Measurements from ENCODE around the gene MYOCOS.
"Not testable (repeated sequence)": the region's sequence is repeated elsewhere in the genome, so short reads cannot be mapped to it uniquely, and the experiment has no call there.

MYOCOS gene, protein sequence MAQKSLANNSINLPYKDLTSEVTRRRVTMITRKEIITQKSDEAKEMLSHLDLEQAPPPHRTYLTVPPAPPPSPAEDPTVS

DNA sequence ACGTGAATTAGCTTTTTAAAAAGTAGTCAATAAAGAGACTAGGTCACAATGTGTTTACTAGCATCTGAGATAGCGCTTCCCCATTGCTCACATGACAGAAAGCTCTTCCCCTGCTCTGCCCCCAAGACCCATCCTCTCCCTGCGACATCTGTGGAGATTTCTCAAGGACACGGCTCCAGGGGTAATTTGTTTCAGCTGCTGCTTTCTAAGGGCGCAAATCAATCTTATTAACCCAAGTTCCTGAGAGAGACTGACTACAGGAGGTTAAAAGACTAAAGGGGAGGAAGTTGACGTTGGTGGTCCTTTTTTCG is at the start of gene MYOCOS:
Gene MYOCOS, plus strand, starts transcription at position 92 of the 311 bp plus-strand sequence. CDS start 1,641 bp downstream, outside the sequence.
- no peak for DNase-seq (ENCODE audit: low spot score)

DNA sequence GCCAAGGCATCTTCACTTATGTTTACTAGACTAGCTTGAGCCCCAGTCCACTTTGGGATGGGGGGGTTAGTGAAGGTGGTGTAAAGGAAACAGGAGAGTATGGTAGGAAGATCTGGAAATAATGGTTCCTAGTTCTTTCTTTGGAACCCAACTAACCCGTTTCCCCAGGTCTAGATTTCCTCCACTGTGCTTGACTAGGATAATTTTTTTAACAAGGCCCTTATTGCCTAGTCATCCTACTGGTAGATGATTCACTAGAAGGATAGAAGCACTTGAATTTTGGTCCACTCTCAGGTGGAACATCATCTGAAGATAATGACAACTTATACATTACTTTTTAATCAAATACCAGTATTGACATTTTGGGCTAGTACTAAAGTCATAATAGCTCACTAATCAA is 45.9 kb upstream of the MYOCOS start:
- DNase-seq (ENCODE audit: low spot score) = no peak

DNA sequence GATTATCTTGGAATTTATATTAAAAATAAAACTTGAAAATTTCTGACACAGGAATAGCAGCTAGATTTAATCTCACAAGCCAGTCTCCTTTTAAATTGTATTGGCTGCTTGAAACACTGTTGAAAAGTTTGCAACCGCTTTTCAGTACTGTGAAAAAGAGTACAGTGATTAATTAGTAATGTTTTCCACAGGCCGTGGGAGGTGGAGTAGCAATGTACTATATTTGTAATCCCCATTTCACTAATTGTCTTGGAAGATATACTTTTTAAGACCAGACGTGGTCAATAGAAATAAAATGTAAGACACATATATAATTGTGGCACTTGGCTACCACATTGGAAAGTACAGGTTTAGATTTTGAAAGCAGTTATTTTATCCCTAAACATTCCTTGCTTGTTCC is 40.8 kb upstream of the MYOCOS start:
- no peak for DNase-seq (ENCODE audit: low spot score)

DNA sequence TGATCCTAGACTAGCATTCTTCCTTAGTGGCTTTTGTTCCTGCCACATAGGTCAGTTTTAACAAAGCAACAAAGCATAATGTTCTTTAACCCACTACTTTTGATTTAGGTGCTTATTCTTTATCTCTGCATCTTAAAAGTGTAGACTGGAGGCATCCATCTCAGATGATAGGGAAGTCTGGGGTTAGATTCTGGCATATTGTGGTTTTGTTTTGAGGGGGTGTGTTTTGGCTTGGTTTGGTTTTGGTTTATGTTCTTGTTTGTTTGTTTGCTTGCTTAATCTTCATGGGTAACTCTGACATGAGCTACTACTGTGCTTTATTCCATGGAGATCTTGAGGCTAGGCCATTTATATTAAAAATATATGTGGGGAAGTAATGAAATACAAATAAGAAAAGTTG is 40.3 kb upstream of the MYOCOS start:
- DNase-seq (ENCODE audit: low spot score) = no peak

DNA sequence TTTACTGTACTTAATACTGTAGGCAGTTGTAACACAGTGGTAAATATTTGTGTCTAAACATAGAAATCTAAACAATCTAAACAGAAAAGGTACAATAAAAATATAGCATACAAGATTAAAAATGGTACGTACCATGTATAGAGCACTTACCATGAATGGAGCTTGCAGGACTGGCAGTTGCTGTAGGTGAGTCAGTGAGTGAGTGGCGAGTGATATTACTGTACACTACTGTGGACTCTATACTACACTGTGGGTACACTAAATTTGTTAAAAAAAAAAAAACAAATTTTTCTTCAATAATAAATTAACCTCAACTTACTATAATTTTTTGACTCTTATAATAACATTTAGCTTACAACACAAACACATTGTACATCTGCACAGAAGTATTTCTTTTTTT is 39.5 kb upstream of the MYOCOS start:
- no peak for DNase-seq (ENCODE audit: low spot score)

DNA sequence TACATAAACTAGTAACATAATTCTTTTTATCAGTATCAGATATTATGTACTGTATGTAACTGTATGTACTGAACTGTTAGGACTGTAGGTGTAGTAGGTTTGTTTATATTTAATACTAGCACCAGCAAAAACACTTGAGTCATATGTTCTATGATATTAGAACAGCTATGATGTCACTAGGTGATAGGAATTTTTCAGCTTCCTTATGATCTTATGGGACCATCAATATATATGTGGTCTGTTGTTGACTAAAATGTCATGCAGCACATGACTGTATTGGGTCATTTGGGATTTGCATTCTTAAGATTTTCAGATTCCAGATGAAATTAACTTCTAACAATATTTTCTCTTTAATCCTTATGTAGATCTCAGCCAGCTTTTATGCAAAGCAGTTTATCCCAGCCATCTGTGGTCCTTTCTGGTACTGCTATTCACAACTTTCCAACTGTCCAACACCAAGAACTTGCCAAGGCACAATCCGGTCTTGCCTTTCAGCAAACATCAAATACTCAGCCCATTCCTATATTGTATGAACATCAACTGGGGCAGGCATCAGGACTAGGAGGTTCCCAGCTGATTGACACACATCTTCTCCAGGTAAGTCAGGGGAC is 38.3 kb upstream of the MYOCOS start:
- DNase-seq (ENCODE audit: low spot score) = no peak

DNA sequence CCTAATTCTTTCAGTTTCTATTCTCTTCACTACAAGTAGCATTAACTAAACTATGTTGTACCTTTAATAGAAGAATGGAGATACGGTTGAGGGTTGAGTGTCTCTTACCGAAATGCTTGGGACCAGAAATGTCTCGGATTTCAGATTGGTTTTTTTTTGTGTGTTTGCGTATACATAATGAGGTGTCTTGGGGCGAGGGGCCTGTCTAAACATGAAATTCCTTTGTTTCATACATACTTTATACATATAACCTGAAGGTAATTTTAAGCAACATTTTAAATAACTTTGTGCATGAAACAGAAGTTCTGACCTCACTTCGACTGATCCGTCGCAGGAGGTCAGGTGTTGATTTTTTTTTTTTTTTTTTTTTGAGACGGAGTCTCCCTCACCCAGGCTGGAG is 36.3 kb upstream of the MYOCOS start:
- no peak for DNase-seq (ENCODE audit: low spot score)

DNA sequence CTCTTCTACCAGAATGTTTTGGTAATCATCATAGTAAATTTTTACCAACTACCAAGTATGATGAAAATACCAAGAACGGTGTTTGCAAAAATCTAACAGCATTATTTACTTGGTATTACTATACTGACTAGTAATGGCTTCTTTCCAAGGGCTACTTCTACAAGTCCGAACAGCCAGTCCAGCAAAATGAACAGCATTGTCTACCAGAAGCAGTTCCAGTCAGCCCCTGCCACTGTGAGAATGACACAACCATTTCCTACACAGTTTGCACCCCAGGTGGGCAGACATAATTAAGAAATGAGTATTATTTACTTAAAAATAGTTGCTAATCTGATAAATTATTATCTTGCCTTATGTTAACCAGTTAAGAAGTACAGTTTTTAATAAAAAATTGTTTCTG is 33.8 kb upstream of the MYOCOS start:
- DNase-seq (ENCODE audit: low spot score) = no peak

DNA sequence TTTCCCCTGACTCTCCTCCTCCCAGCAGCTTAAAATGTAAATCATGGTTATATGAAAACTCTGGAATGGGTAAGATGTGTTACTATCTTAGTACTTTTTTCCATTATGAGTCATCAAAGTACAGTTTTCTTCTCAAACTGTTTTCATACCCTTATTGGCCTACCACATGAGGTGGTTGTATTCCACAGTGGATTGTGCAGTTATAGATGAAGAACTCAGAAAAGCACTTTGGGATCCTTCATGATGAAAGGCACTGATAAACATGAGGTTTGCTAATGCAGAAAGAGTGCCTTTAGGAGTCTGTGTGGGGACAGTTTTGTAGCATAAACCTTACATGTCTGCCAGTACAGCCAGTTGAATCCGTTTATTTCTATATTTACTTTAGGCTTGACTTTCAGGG is 32.0 kb upstream of the MYOCOS start:
- DNase-seq (ENCODE audit: low spot score) = no peak

DNA sequence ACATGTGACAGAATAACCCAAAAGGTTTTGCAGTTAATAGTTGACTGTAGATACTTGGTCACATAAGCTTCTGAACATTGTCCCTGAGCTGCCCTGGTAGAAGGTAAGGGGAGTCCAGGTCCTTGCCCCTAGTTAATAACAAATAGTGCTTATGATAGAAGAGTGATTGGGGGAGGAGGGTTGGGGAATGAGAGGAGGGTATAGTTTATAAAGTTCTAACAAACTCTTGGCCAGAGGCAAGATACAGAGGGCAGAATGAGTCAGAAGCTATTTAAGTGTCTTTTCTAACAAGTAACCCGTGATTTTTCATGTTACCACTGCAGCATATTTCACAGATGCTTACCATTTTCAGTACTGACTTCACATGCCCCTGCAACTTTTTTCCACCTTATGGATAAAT is 26.7 kb upstream of the MYOCOS start:
- no peak for DNase-seq (ENCODE audit: low spot score)

DNA sequence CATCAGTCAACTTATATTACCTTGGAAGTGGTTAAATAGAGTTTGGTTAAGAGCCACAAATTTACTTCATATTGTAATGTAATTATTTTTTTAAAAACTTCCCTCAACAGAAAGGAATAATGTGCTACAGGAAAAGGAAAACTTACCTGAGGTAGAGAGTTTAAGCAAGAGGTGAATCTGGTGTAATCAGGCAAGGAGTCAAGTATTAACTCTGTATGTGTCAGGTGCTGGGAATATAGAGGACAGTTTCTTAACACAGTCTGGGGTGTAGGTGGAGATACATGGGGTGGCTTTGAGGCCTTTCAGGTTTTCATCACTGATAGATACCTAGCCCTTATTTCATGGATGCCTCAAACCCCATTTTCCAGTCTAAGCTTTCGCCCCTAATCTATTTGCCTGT is 25.9 kb upstream of the MYOCOS start:
- no peak for DNase-seq (ENCODE audit: low spot score)

DNA sequence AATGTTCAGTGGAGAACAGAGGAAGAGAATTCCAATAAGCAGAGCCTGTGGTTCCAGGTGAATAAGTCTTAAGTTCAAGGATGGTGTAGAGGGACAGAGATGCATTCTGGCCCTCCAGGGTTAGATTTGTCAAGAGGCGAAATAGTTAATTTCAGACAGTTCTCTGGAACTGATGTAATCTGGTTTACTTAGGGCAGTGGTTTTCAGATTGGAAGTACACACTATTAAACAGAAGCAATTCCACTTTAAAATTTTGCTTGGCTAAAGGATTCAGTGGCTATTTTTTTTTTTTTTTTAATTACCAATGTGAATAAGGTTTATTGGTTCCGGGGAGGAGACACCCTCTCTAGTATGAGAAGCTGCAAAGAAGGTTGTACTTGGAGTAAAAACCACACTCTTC is 25.3 kb upstream of the MYOCOS start:
- DNase-seq (ENCODE audit: low spot score) = no peak

DNA sequence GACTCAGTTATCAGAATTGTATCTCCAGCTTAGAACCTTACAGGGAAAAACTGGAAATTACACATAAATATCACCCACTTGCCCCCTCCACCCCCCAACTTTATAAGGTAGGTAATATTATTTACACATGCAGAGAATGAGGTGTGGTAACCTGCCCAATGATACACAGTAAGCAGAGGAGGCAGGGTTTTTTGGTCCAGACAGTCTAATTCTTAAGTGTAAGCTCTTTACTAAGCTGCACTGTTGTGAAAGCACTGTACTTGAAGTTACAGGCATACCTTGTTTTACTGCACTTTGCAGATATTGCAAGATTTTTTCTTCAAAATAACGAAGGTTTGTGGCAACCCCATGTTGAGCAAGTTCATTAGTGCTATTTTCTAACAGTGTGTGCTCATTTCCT is 24.8 kb upstream of the MYOCOS start:
- no peak for DNase-seq (ENCODE audit: low spot score)

DNA sequence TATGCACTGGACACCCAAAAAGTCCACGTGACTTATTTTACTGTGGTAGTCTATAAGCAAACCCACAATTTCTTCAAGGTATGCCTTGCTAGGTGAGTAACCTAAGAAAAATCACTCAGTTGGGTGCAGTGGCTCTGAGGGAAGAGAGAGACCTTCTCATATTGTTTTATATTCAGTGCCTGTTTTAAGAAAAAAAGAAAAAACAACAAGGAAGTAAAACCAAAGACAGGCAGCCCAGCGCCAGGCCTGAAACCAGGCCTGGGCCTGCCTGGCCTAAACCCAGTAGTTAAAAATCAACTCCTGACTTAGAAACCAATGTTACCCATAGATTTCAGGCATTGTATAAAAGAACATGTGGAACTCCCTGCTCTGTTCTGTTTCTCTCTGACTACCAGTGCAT is 21.7 kb upstream of the MYOCOS start:
- DNase-seq (ENCODE audit: low spot score) = not testable (repeated sequence)

DNA sequence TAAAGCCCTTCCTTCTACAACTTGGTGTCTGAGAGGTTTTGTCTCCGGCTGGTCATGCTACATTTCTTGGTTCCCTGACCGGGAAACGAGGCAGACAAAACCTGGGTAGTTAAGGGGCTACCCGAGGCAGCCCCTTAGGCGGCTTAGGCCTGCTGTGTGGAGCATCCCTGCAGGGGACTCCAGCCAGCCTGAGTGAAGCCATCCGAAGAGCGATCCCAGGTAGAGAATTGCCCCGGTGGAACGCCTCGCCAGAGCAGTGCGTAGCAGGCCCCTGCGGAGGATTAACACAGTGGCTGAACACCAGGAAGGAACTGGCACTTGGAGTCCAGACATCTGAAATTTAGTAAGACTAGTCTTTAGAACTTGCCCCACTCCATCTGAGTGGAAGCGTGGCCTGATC is 21.2 kb upstream of the MYOCOS start:
- DNase-seq (ENCODE audit: low spot score) = no peak

DNA sequence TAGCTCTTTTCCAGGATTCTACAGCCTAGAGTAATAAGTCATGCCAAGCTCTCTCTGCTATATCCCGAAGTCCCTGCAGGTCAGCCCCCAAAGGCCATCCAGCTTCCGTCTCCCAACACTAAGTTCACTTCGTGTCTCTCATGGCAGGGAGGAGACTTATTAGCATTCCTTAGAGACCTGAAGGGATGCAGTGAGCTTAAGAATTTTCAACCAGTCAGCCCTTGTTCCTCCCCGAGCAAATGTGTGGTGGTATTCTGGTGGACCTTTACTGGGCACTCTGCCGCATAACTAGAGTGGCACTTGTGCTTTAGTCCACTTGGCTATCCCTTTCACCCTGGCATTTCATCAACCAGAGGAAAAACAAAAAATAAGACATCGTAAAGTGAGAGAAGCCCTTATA is 19.0 kb upstream of the MYOCOS start:
- DNase-seq (ENCODE audit: low spot score) = not testable (repeated sequence)

DNA sequence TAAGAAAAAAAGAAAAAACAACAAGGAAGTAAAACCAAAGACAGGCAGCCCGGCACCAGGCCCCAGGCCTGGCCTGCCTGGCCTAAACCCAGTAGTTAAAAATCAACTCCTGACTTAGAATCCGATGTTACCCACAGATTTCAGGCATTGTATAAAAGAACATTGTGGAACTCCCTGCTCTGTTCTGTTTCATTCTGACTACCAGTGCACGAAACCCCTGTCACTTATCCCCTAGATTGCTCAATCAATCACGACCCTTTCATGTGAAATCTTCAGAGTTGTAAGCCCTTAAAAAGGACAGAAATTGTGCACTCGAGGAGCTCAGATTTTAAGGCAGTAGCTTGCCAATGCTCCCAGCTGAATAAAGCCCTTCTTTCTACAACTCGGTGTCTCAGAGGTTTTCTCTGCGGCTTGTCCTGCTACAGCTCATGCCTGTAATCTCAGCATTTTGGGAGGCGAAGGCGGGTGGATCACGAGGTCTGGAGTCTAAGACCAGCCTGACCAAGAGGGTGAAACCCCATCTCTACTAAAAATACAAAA is 15.6 kb upstream of the MYOCOS start:
- no peak for DNase-seq (ENCODE audit: low spot score)

DNA sequence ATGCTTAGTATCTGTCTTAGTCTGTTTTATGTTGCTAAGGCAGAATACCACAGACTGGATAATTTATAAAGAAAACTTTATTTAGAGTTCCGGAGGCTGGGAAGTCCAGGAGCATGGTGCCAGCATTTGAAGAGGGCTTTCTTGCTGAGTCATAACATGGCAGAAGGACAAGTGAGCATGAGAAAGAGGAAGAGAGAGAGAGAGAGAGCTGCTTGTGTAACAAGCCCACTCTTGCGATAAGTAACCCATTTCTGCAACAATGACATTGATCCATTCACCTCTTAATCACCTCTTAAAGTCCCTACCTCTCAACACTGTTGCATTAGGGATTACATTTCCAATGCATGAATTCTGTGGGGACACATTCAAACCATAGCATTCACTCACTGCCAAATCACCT is 11.7 kb upstream of the MYOCOS start:
- no peak for DNase-seq (ENCODE audit: low spot score)

DNA sequence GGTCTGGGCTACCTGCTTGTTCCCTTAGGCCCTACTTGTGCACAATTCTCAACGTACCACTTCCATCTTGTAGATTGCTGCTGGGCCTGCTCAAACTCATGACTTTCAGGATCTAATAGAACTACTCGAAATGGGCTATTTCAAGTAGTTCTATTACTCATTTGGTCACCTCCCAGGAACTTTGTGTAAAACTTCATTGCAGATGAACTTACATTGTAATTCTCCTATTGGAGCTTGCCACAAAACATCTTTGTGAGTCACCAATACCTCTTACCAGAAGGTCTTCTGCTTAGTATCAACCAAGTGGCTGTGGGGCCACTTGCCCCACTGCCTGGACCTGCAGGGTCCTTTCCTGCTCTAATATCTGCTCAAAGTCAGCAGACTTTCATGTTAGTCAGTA is 10.7 kb upstream of the MYOCOS start:
- no peak for DNase-seq (ENCODE audit: low spot score)

DNA sequence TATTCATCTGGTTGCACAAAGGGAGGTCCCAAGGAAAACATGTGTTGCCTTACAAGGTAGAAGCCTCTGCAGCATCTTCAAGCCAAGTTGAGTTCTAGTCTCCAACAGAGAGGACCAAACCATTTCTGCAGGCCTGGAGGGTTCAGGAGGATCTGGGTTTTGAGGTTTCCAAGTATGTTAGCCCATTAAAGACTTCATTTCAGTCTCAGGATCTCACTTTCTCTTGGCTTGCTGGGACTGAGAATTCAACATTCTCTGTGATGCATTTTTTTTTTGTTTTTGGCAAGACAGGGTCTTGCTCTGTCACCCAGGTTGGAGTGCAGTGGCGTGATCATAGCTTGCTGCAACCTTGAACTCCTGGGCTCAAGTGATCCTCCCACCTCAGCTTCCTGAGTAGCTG is 8.8 kb upstream of the MYOCOS start:
- no peak for DNase-seq (ENCODE audit: low spot score)

DNA sequence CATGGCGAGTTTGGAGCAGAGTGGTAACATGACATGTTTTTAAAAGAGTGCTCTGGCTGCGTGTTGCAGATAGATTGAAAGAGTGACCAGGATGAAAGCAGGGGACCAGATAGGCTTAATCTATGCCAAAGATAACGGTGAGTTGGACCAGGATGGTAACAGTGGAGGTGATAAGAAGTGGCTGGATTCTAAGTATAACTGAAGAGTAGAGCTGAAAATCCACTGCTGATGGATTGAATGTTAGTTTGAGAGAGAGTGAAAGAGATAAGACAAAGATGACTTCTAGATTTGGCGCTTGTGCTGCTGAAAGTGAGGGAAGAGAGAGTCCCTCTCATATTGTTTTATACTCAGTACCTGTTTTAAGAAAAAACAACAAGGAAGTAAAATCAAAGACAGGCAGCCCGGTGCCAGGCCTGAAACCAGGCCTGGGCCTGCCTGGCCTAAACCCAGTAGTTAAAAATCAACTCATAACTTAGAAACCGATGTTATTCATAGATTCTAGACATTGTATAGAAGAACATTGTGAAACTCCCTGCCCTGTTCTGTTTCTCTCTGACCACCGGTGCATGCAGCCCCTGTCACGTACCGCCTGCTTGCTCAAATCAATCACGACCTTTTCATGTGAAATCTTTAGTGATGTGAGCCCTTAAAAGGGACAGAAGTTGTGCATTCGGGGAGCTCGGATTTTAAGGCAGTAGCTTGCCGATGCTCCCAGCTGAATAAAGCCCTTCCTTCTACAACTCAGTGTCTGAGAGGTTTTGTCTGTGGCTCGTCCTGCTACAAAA is 6.7 kb upstream of the MYOCOS start:
- not testable (repeated sequence) for DNase-seq (ENCODE audit: low spot score)

DNA sequence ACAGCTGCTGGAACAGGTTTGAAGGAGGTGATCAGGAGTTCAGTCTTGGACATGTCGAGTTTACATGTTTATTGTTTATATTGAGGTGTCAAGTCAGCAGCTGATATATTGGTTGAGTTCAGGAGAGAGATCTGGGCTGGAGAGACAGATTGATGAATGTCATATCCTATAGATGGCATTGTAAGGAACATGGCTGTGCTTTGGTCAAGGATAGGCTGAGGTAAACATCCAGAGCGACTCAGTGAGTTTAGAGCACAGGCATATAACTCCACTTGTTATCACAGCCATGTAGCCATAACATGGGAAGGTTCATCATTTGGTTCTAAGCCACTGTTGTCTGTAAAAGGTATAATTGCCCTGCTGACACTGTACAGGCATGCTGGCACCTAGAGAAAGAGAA is 5.5 kb upstream of the MYOCOS start:
- no peak for DNase-seq (ENCODE audit: low spot score)

DNA sequence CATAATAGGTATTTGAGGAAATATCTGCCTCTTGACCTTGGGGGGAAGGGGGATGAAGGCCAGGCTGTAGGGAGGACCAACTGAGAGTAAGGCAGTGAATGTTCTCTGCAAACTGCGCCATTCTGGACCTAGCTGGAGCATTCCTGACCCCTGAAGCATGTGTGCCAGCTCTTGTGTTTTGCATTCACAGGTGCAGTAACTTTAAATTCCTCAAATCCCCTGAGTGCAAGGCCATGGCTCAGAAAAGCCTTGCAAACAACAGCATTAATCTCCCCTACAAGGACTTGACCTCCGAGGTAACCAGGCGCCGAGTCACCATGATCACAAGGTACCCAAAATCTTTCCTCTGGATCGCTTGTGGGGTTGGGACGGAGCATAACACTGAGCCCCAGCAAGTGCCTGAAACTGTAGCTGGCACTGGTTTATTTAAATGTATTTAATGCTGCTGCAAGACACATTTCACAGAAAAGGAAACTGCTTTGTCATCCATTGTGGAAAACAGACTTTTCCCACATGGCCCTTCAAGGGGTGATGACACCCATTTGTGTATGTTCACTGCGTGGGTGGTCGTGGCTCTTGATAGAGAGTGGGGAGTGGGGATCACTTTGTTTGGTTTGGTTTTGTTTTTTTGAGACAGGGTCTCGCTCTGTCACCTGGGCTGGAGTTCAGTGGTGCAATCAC is 1.7 kb downstream of the MYOCOS start:
- DNase-seq (ENCODE audit: low spot score) = no peak

Data from CD4-positive, alpha-beta T cell treated with Interleukin-15 for 4 hours (primary cell).